HG03103 (cell line): ENCODE measurements around the gene STX5.
"Not testable (repeated sequence)": the region's sequence is repeated elsewhere in the genome, so short reads cannot be mapped to it uniquely, and the experiment has no call there.

Experiments
- ATAC-seq: cut with Tn5 transposase; IDR thresholded peaks from one replicate; pipeline ENCODE4 v1.9.1; 2021; ENCODE audit warnings: low read depth; ENCODE audit not compliant: unreplicated experiment

The STX5 gene

DNA sequence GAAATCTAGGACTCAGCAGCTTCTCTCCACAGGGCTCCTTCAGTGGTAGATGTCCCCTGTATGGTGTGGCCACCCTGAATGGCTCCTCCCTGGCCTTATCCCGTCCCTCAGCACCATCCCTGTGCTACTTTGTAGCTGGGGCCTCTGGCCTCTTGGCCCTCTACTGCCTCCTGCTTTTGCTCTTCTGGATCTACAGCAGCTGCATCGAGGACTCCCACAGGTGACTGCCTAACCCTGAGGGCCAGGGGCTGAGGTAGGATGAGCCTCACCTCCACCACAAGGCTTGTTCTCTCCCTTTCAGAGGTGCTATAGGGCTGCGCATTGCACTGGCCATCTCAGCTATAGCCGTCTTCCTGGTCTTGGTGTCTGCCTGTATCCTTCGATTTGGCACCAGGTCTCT, 42.9 kb downstream of the STX5 start:
- no peak for ATAC-seq

DNA sequence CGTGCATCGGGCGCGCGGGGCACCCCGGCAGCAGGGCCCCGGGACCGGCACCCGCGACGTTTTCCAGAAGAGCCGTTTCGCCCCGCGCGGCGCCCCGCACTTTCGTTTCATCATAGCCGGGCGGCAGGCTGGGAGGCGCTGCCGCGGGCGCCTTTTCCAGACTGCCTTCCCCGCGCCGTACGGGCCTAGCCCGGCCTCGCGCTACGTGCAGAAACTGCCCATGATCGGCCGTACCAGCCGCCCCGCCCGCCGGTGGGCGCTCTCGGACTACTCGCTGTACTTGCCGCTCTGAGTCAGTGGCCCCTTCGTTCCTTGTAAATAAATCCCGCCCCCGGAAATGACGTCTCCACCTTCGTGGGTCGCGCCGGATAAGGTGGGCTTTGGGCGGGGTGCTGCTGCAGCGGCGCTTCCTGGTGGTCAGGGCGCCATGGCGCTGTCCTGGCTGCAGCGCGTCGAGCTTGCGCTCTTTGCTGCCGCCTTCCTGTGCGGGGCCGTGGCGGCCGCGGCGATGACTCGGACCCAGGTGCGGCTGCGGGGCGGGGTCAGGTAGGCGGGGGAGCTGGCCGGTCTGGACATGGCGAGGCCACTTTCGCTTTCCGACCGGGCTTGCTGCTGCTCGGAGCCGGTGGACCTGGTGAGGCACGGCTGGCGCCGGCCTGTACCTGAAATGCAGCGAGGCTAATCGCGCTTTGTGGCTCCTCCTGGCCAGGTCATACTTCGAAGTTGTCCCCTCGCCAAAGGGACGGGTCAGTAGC, 44.7 kb downstream of the STX5 start, which contains the start of gene TMEM179B:
Gene TMEM179B (plus strand): TSS at position 398 of the 755 bp plus-strand sequence. CDS start 30 bp downstream, at position 428.
- peak; percentile 56 for ATAC-seq

DNA sequence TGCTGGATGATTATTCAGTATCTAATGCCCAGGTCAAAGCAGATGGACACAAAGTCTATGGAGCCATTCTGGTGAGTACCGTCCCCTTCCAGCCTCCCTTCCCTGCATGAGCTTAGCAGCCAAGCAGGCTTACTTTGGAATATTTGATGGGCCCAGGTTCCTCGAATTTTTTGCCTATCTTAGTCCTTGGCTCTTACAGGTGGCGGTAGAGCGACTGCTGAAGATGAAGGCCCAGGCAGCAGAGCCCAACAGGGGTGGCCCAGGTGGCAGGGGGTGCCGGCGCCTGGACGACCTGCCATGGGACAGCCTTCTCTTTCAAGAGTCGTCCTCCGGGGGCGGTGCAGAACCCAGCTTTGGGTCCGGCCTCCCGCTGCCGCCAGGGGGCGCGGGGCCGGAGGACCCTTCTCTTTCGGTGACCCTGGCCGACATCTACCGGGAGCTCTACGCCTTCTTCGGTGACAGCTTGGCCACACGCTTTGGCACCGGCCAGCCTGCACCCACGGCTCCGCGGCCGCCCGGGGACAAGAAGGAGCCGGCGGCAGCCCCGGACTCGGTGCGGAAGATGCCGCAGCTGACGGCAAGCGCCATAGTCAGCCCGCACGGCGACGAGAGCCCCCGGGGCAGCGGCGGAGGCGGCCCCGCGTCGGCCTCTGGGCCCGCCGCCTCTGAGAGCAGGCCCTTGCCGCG, 45.4 kb downstream of the STX5 start:
- ATAC-seq, result peak; percentile 37

DNA sequence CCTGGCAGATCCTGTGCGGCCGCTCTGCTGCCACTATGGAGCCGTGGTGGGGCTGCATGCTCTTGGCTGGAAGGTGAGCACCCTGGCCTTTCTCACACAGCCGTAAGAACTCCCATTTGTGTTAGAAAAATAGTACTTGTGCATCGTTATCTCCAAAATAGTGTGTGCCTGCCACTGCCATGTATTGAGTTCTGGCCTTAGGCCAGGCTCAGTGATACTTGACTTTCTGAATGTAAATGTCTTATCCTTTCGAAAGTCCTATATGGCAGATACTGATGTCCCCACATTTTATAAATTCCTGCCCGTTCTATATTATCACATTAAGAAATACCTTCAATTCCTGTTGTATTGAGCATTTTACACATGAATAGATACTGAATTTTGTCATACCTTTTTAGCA, 49.1 kb downstream of the STX5 start:
- no peak for ATAC-seq

DNA sequence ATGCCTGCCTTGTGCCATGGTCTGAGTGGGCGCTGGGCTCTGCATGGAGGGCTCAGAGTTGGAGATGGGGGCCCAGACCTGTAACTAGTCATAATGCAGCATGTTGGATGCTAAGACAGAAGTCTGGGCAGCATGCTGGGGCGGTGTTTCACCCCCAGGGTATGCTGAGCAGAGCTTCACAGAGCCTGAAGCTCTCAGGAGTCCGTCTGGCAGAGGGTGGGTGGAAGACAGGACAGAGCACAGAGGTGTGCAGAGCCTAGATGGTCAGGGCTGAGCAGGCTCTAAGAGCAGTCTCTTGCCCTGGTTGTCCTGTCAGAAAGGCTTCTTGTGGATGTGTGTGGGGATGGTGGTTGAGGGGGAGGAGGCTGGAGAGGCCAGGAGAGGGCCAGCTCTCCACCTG, 53.4 kb downstream of the STX5 start:
- no peak for ATAC-seq

DNA sequence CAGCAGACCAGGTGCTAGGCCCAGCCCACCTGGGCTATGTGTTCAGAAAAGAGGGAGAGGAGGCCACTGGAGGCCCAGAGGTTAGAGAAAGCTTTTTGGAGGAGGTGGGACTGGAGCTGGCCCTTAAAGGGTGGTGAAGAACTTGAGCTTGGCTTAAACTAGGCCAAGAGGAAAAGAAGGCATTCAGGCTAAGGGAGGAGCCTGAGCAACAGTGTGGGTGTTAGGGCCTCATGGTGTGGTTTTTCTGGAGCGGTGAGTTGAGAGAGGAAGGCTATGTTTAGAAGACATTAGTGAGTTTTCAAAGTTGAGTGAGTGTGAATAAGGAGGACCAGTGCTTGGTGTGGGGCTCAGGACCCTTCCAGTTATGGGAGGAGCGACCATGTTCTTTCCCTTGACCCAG, 54.5 kb downstream of the STX5 start:
- no peak for ATAC-seq

DNA sequence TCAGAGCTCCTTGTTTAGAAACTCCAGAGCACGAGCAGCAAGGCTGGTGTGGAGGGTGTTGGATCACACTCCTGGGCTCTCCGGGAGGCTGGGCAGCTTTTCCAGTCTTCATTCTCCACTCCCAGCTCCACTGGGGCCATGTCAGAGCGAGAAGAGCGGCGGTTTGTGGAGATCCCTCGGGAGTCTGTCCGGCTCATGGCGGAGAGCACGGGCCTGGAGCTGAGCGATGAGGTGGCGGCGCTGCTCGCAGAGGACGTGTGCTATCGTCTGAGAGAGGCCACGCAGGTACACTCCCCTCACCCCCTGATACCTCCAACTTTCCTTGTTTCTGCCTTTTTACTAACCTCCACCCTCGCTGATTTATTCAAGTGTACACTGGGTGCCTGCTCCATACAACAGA, 56.2 kb downstream of the STX5 start:
- ATAC-seq, result no peak

- ATAC-seq, result no peak
Observed at GRCh38 chr11:62774407-62774806, 57.4 kb downstream of the STX5 start.

- ATAC-seq, result peak; percentile 58
Observed at GRCh38 chr11:62771144-62772021, 60.5 kb downstream of the STX5 start, which contains the start of gene TAF6L. Gene TAF6L (plus strand): TSS chr11:62771396. CDS start chr11:62775784, 4,388 bp downstream.

- peak; percentile 7 for ATAC-seq
Observed at GRCh38 chr11:62770778-62771143, 61.1 kb downstream of the STX5 start.

GRCh38 chr11:62760867-62761227, 71.0 kb downstream of the STX5 start:
- ATAC-seq, result not testable (repeated sequence)

GRCh38 chr11:62757846-62758788, 73.7 kb downstream of the STX5 start:
- no peak for ATAC-seq
